Stomach (tissue), 9 donors: Measurements from ENCODE around the gene RNFT2. TPM values are rescaled to one million over a fixed set of nuclear protein-coding genes. Genes with fewer than 3 reads are reported as not detected.

Experiments
- DNase-seq, 2 donors: peaks; one replicate each; pipeline versions ENCODE4 v3.0.0 to v3.0.0-alpha.2; 2013 to 2019
- H3K27ac ChIP-seq, 5 donors: fragments of 200-600 bp in 4 of 5; sonication (generic) in 4 of 5; one replicate each; pipeline ENCODE4 v1.5.1; 2013 to 2019; ENCODE audit warnings: mild to moderate bottlenecking in 1 of 5, moderate library complexity in 1 of 5
- H3K27me3 ChIP-seq, 3 donors: fragments of 200-600 bp; sonication (generic); one replicate each; pipeline ENCODE4 v1.5.1; 2017 to 2019; ENCODE audit warnings: mixed run types in 1 of 3
- H3K36me3 ChIP-seq, 4 donors: fragments of 200-600 bp; sonication (generic); 1 replicate in 3 of 4; 2 replicates in 1 of 4; pipeline ENCODE4 v1.5.1; 2016 to 2019
- H3K4me1 ChIP-seq, 4 donors: fragments of 200-600 bp; sonication (generic); one replicate each; pipeline ENCODE4 v1.5.1; 2016 to 2019
- H3K4me3 ChIP-seq, 4 donors: fragments of 200-600 bp; sonication (generic) in 3 of 4; one replicate each; pipeline ENCODE4 v1.5.1; 2016 to 2019; ENCODE audit warnings: mild to moderate bottlenecking in 1 of 4
- H3K9me3 ChIP-seq, 4 donors: fragments of 200-600 bp; sonication (generic); one replicate each; pipeline ENCODE4 v1.5.1; 2016 to 2019
- CTCF ChIP-seq, 7 experiments: fragments of 450-650 bp in 4 of 7; fragments of 200-600 bp in 3 of 7; sonication (generic) in 3 of 7; IDR thresholded peaks; one replicate each; pipeline ENCODE4 v1.5.1; 2016 to 2019; ENCODE audit warnings: antibody characterized with exemption in 7 of 7, control low read depth in 2 of 7, mild to moderate bottlenecking in 1 of 7
- EP300 ChIP-seq: sonication (generic); formaldehyde crosslinking; IDR thresholded peaks from one replicate; pipeline ENCODE4 v1.6.1; 2017; ENCODE audit warnings: antibody characterized with exemption
- POLR2A ChIP-seq, 4 donors: fragments of 450-650 bp; IDR thresholded peaks; one replicate each; pipeline ENCODE4 v1.6.1; 2016; ENCODE audit warnings: antibody characterized with exemption in 4 of 4, control low read depth in 2 of 4, mild to moderate bottlenecking in 1 of 4, moderate library complexity in 1 of 4
- POLR2AphosphoS5 ChIP-seq, 3 donors: sonication (generic); formaldehyde crosslinking; IDR thresholded peaks; one replicate each; pipeline ENCODE4 v1.6.1; 2016; ENCODE audit warnings: antibody characterized with exemption in 3 of 3
- WGBS, 5 donors: extraction: QIAGEN DNeasy Blood & Tissue Kit in 3 of 5; methylation state at CpG; one replicate each; pipeline versions ENCODE4 v1.1.5 to v1.1.7; 2013 to 2018; 5-methylcytosine and 5-hydroxymethylcytosine counted together
- intact Hi-C: fragments of 100-400 bp; cut with DNase I; formaldehyde crosslinking; loops from one replicate; pipeline ENCODE4 v1.15.1; 2023; ENCODE audit warnings: low total_unique reads
- polyA plus RNA-seq, 3 donors: library from polyadenylated mRNA; stranded (reverse); fragments of 200-250 nt; gene quantifications; one replicate each; pipeline ENCODE4 v1.2.3, GENCODE V29; 2013
- total RNA-seq, 5 donors: library from RNA; depleted of rRNA; stranded (reverse); fragments of >200 nt; gene quantifications; one replicate each; pipeline versions ENCODE4 v1.1.0 to v1.2.3, GENCODE V29; 2014 to 2016
- donor health status: healthy with polysubstance abuse.
- donor health status: Bipolar disorder and iron deficiency.
- donor health status: healthy.

The RNFT2 gene
- total and polyA plus RNA-seq, 8 donors = 0.43 to 12.7 (median 1.6) TPM; not detected in 2

DNA sequence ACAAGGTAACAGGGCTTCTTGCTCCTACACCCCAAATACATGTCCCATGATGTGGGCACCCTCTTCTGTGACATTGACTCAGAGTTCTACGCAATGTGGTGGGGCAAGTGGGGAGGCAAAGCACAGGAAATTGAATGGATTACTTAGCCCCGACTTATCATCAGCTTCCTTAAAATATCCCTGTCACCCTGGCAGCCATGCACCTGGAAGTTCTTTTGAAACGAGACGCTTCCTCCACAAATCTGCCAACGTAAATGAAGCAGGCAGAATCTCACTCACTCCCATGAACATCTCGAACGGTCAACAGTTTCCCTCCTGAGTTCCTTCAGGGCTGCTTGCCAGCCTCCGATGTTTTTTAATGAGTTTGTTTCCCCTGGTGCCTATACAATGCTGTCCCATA, 33.5 kb downstream of the RNFT2 start:
- 72 to 89% (median 77%) methylated on average over 8 of the region's 8 CpGs for WGBS, 5 donors

GRCh38 chr12:116773276-116773731, 35.2 kb downstream of the RNFT2 start:
- H3K27ac ChIP-seq = no peak overlapping the region
- H3K36me3 ChIP-seq = no peaks in the 10 kb centered on the region
- H3K4me3 ChIP-seq = no peak overlapping the region
- H3K4me1 ChIP-seq = no peaks in the 10 kb centered on the region
- intact Hi-C loops = no loop called here
- WGBS, 5 donors = 50 to 72% (median 55%) methylated on average over 4 of the region's 4 CpGs
- no peak for TF ChIP-seq CTCF (IDR thresholded peaks at IDR 0.05)
- no peak for TF ChIP-seq EP300
- TF ChIP-seq POLR2A (IDR thresholded peaks at IDR 0.05) = no peak
- peak in 1 of 3 donors; percentile 41 for TF ChIP-seq POLR2AphosphoS5 (IDR thresholded peaks at IDR 0.05)
- no peak for DNase-seq
- no peaks in the 10 kb centered on the region for H3K9me3 ChIP-seq
- H3K27me3 ChIP-seq = no peaks in the 10 kb centered on the region

More for the DNA sequence above, 33.5 kb downstream of the RNFT2 start:
- Histone ChIP-seq H3K9me3 (no peaks in the 10 kb centered on the region), H3K27ac (no peak overlapping the region), H3K4me1 (no peaks in the 10 kb centered on the region), H3K27me3 (no peaks in the 10 kb centered on the region), H3K36me3 (no peaks in the 10 kb centered on the region), H3K4me3 (no peak overlapping the region)
- no peak for DNase-seq
- TF ChIP-seq POLR2A (IDR thresholded peaks at IDR 0.05) (no peak), CTCF (IDR thresholded peaks at IDR 0.05) (no peak), POLR2AphosphoS5 (IDR thresholded peaks at IDR 0.05) (no peak), EP300 (no peak)
- intact Hi-C loops = no loop called here

DNA sequence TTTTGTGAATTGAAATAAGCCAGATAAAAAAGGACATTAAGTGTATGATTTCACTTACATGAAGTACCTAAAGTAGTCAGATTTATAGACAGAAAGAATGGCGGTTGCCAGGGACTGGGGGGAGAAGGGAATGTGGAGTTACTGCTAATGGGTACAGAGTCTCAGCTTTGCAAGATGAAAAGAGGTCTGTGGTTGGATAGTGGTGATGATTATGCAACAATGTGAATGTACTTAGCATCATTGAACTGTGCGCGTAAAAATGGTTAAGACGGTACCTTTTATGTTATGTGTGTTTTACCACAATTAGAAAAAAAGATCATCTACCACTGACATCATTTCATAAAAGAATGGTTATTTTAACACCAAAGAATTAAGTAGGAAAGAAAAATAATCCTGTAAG, 35.9 kb downstream of the RNFT2 start:
- H3K36me3 ChIP-seq = no peaks in the 10 kb centered on the region
- intact Hi-C loops = no loop called here
- DNase-seq = no peak
- H3K27me3 ChIP-seq = no peaks in the 10 kb centered on the region
- H3K27ac ChIP-seq = no peak overlapping the region
- H3K4me1 ChIP-seq = no peaks in the 10 kb centered on the region
- no peaks in the 10 kb centered on the region for H3K9me3 ChIP-seq
- H3K4me3 ChIP-seq = no peak overlapping the region
- 69 to 83% (median 72%) methylated on average over 4 of the region's 4 CpGs for WGBS, 5 donors
- no peak for TF ChIP-seq POLR2AphosphoS5 (IDR thresholded peaks at IDR 0.05)
- no peak for TF ChIP-seq EP300
- TF ChIP-seq POLR2A (IDR thresholded peaks at IDR 0.05) = no peak
- no peak for TF ChIP-seq CTCF (IDR thresholded peaks at IDR 0.05)

GRCh38 chr12:116777245-116777644, 39.1 kb downstream of the RNFT2 start:
- Histone ChIP-seq H3K9me3 (no peaks in the 10 kb centered on the region), H3K4me3 (no peak overlapping the region), H3K27me3 (no peaks in the 10 kb centered on the region), H3K4me1 (no peaks in the 10 kb centered on the region), H3K36me3 (no peaks in the 10 kb centered on the region), H3K27ac (no peak overlapping the region)
- intact Hi-C loops = no loop called here
- WGBS, 5 donors = 91 to 100% (median 95%) methylated on average over 1 of the region's 1 CpG
- DNase-seq = no peak
- no peak for TF ChIP-seq CTCF (IDR thresholded peaks at IDR 0.05)
- TF ChIP-seq POLR2AphosphoS5 (IDR thresholded peaks at IDR 0.05) = no peak
- no peak for TF ChIP-seq EP300
- TF ChIP-seq POLR2A (IDR thresholded peaks at IDR 0.05) = no peak
